Gastroesophageal sphincter (tissue), 4 donors: ENCODE data around the gene DYNLL2. TPM values are rescaled to one million over a fixed set of nuclear protein-coding genes. Genes with fewer than 3 reads are reported as not detected.
"Not testable (repeated sequence)": the region's sequence is repeated elsewhere in the genome, so short reads cannot be mapped to it uniquely, and the experiment has no call there.

Experiments used
- ATAC-seq: fragments of 150-250 bp; one replicate; pipeline ENCODE4 v1.9.1; 2016; ENCODE audit warnings: mild to moderate bottlenecking, moderate library complexity
- H3K27ac ChIP-seq, 4 donors: fragments of 200-600 bp; sonication (generic) in 3 of 4; 1 replicate in 3 of 4; 2 replicates in 1 of 4; pipeline ENCODE4 v1.5.1; 2016 to 2019
- H3K27me3 ChIP-seq: fragments of 200-600 bp; sonication (generic); one replicate; pipeline ENCODE4 v1.5.1; 2019
- H3K36me3 ChIP-seq, 2 donors: fragments of 200-600 bp; sonication (generic); one replicate each; pipeline ENCODE4 v1.5.1; 2019; ENCODE audit warnings: control low read depth in 1 of 2
- H3K4me1 ChIP-seq, 3 donors: fragments of 200-600 bp; sonication (generic); 1 replicate in 2 of 3; 2 replicates in 1 of 3; pipeline ENCODE4 v1.5.1; 2016 to 2019; ENCODE audit warnings: control low read depth in 2 of 3
- H3K4me3 ChIP-seq, 2 donors: fragments of 200-600 bp; sonication (generic); one replicate each; pipeline ENCODE4 v1.5.1; 2019; ENCODE audit warnings: mild to moderate bottlenecking in 1 of 2, moderate library complexity in 1 of 2
- H3K9me3 ChIP-seq, 3 donors: fragments of 200-600 bp; sonication (generic); one replicate each; pipeline ENCODE4 v1.5.1; 2017 to 2019; ENCODE audit warnings: control low read depth in 2 of 3
- CTCF ChIP-seq, 4 experiments: fragments of 200-600 bp in 2 of 4; fragments of 450-650 bp in 2 of 4; sonication (generic) in 1 of 4; IDR thresholded peaks; one replicate each; pipeline ENCODE4 v1.5.1; 2017 to 2019; ENCODE audit warnings: antibody characterized with exemption in 4 of 4, mild to moderate bottlenecking in 2 of 4, moderate library complexity in 2 of 4
- EP300 ChIP-seq: sonication (generic); formaldehyde crosslinking; IDR thresholded peaks from one replicate; pipeline ENCODE4 v1.6.1; 2017; ENCODE audit warnings: antibody characterized with exemption, mild to moderate bottlenecking
- POLR2A ChIP-seq, 2 donors: fragments of 450-650 bp; IDR thresholded peaks; one replicate each; pipeline ENCODE4 v1.6.1; 2017; ENCODE audit warnings: antibody characterized with exemption in 2 of 2, mild to moderate bottlenecking in 2 of 2, moderate library complexity in 1 of 2
- POLR2AphosphoS5 ChIP-seq: sonication (generic); formaldehyde crosslinking; IDR thresholded peaks from one replicate; pipeline ENCODE4 v1.6.1; 2017; ENCODE audit warnings: antibody characterized with exemption
- WGBS, 2 donors: methylation state at CpG; one replicate each; pipeline ENCODE4 v1.1.5; 2018; ENCODE audit warnings: low coverage in 1 of 2; 5-methylcytosine and 5-hydroxymethylcytosine counted together
- total RNA-seq, 4 donors: library from RNA; depleted of rRNA; stranded (reverse); fragments of >200 nt; gene quantifications; one replicate each; pipeline ENCODE4 v1.1.0, GENCODE V29; 2016

The DYNLL2 gene
- total RNA-seq: 10 to 100 TPM; 26.1 to 38.2 (median 31.3) TPM

- TF ChIP-seq POLR2AphosphoS5 (peak; percentile 44), EP300 (no peak)
- Histone ChIP-seq H3K27me3 (peaks cover 5% of the 10 kb centered on the region), H3K36me3 (peaks cover 0 to 13% of the 10 kb centered on the region in 2 donors), H3K4me1 (peaks cover 0 to 47% (median 23%) of the 10 kb centered on the region in 3 donors), H3K4me3 (peak within 1 kb of the TSS; percentile 73 to 97), H3K27ac (peak within 1 kb of the TSS; percentile 84 to 99 (median 98)), H3K9me3 (no peaks in the 10 kb centered on the region)
- WGBS, 2 donors: 0% methylated on average over 1 to 4 of the region's 45 CpGs
- ATAC-seq: peak; percentile 94
Observed at GRCh38 chr17:58082870-58083490, at the start of gene DYNLL2. Gene DYNLL2, plus strand, starts transcription at chr17:58083419. Its CDS starts 3,672 bp downstream, at chr17:58087091.

GRCh38 chr17:58039975-58040374, 43.2 kb upstream of the DYNLL2 start:
- ATAC-seq: no peak
- TF ChIP-seq CTCF (IDR thresholded peaks at IDR 0.05) (no peak), EP300 (no peak), POLR2AphosphoS5 (no peak), POLR2A (IDR thresholded peaks at IDR 0.05) (no peak)
- H3K27me3 ChIP-seq: peaks cover 3% of the 10 kb centered on the region
- no peaks in the 10 kb centered on the region for H3K36me3 ChIP-seq
- H3K27ac ChIP-seq: no peak overlapping the region
- H3K9me3 ChIP-seq: no peaks in the 10 kb centered on the region
- no peak overlapping the region for H3K4me3 ChIP-seq
- WGBS, 2 donors: 70 to 77% methylated on average over 2 of the region's 3 CpGs
- H3K4me1 ChIP-seq: no peaks in the 10 kb centered on the region

DNA sequence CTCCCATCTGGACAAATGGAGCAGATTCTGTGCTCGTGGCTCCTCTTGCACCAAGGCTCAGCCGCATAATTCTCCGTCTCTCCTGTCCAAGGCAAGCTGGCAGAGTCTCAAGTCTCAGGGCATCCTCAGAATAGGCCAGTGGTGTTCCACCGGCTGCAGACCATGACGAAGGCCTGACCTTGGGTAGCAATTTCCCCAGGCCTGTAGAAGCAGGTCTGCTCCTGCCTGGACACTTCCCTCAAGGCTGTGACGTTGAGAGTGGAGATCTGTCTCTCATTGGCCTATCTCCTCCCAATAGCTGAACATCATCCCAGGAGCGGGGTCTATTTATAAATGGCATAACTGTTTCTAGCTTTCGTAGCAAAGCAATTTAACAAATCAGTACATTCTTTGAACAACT, 42.8 kb upstream of the DYNLL2 start:
- TF ChIP-seq CTCF (IDR thresholded peaks at IDR 0.05): no peak
- no peak for TF ChIP-seq EP300
- no peak for TF ChIP-seq POLR2A (IDR thresholded peaks at IDR 0.05)
- TF ChIP-seq POLR2AphosphoS5: no peak
- WGBS, 2 donors: 33 to 40% methylated on average over 1 to 6 of the region's 8 CpGs
- Histone ChIP-seq H3K27ac (no peak overlapping the region), H3K36me3 (no peaks in the 10 kb centered on the region), H3K27me3 (peaks cover 3% of the 10 kb centered on the region), H3K4me1 (no peaks in the 10 kb centered on the region), H3K4me3 (no peak overlapping the region), H3K9me3 (no peaks in the 10 kb centered on the region)
- no peak for ATAC-seq

- no peak overlapping the region for H3K27ac ChIP-seq
- H3K4me3 ChIP-seq: no peak overlapping the region
- H3K27me3 ChIP-seq: peaks cover 3% of the 10 kb centered on the region
- WGBS, 2 donors: 28 to 54% methylated on average over 4 of the region's 5 CpGs
- no peak for ATAC-seq
- no peaks in the 10 kb centered on the region for H3K36me3 ChIP-seq
- H3K4me1 ChIP-seq: no peaks in the 10 kb centered on the region
- TF ChIP-seq POLR2AphosphoS5 (no peak), EP300 (no peak), POLR2A (IDR thresholded peaks at IDR 0.05) (no peak), CTCF (IDR thresholded peaks at IDR 0.05) (no peak)
- H3K9me3 ChIP-seq: no peaks in the 10 kb centered on the region
Observed at GRCh38 chr17:58041161-58041560, 42.1 kb upstream of the DYNLL2 start.

GRCh38 chr17:58043221-58044181, 39.7 kb upstream of the DYNLL2 start:
- TF ChIP-seq POLR2AphosphoS5 (no peak), POLR2A (IDR thresholded peaks at IDR 0.05) (no peak), CTCF (IDR thresholded peaks at IDR 0.05) (no peak), EP300 (no peak)
- Histone ChIP-seq H3K27ac (no peak overlapping the region), H3K27me3 (peaks cover 3% of the 10 kb centered on the region), H3K36me3 (no peaks in the 10 kb centered on the region), H3K4me3 (no peak overlapping the region), H3K9me3 (no peaks in the 10 kb centered on the region), H3K4me1 (no peaks in the 10 kb centered on the region)
- 66 to 86% methylated on average over 3 of the region's 5 CpGs for WGBS, 2 donors
- no peak for ATAC-seq

DNA sequence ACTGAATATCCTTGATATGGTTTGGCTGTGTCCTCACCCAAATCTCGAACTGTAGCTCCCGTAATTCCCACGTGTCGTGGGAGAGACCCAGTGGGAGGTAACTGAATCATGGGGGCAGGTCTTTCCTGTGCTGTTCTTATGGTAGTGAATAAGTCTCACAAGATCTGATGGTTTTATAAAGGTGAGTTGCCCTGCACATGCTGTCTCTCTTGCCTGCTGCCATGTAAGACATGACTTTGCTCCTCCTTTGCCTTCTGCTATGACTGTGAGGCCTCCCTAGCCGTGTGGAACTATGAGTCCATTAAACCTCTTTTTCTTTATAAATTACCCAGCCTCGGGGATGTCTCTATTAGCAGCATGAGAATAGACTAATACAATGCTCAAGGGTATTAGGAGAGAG, 39.0 kb upstream of the DYNLL2 start:
- H3K27ac ChIP-seq, H3K9me3 ChIP-seq, ATAC-seq, H3K4me1 ChIP-seq, H3K36me3 ChIP-seq, H3K27me3 ChIP-seq, H3K4me3 ChIP-seq: not testable (repeated sequence)
- WGBS, 2 donors: 98 to 100% methylated on average over 1 to 4 of the region's 6 CpGs
